22Rv1 (cell line): Measurements from ENCODE around the gene LCN15.

Experiments
- H3K27ac ChIP-seq: fragments of 450-650 bp; 2 replicates; pipeline ENCODE4 v1.5.1; 2017
- CTCF ChIP-seq: fragments of 450-650 bp; IDR thresholded peaks from 2 replicates; pipeline ENCODE4 v1.5.1; 2017; ENCODE audit warnings: mild to moderate bottlenecking
- ZFX ChIP-seq: fragments of 450-650 bp; IDR thresholded peaks from 2 replicates; pipeline ENCODE4 v1.6.1; 2017; ENCODE audit warnings: antibody characterized with exemption, borderline replicate concordance

LCN15 gene

GRCh38 chr9:136799079-136799853 lies 34.9 kb upstream of the LCN15 start:
- no peak for TF ChIP-seq ZFX
- TF ChIP-seq CTCF: no peak
- peak overlapping the region; percentile 100 for H3K27ac ChIP-seq

- TF ChIP-seq CTCF (no peak), ZFX (no peak)
Measured at GRCh38 chr9:136798708-136799078, 34.4 kb upstream of the LCN15 start.

GRCh38 chr9:136796775-136797347 lies 32.5 kb upstream of the LCN15 start:
- peak overlapping the region; percentile 100 for H3K27ac ChIP-seq

More at GRCh38 chr9:136798708-136799078, 34.4 kb upstream of the LCN15 start:
- H3K27ac ChIP-seq: peak overlapping the region; percentile 100

GRCh38 chr9:136796238-136796774 lies 32.0 kb upstream of the LCN15 start, which contains the start of gene CCDC183:
CCDC183 (plus strand) TSS chr9:136796338; CDS start chr9:136796398, 60 bp downstream.
- H3K27ac ChIP-seq: peak within 1 kb of the TSS; percentile 100
- TF ChIP-seq CTCF (no peak), ZFX (no peak)

- peak overlapping the region; percentile 100 for H3K27ac ChIP-seq
- TF ChIP-seq ZFX (no peak), CTCF (no peak)
Measured at GRCh38 chr9:136795000-136795348, 30.7 kb upstream of the LCN15 start.

- TF ChIP-seq ZFX (no peak), CTCF (no peak)
- peak overlapping the region; percentile 100 for H3K27ac ChIP-seq
Measured at GRCh38 chr9:136794281-136794999, 30.1 kb upstream of the LCN15 start.

GRCh38 chr9:136793086-136793946 lies 29.0 kb upstream of the LCN15 start:
- peak overlapping the region; percentile 100 for H3K27ac ChIP-seq
- TF ChIP-seq CTCF: no peak
- no peak for TF ChIP-seq ZFX
